ENCODE results near the gene COL11A1.
A peak's percentile ranks its signal among the peaks of the same experiment; 100 is the strongest.

DNA sequence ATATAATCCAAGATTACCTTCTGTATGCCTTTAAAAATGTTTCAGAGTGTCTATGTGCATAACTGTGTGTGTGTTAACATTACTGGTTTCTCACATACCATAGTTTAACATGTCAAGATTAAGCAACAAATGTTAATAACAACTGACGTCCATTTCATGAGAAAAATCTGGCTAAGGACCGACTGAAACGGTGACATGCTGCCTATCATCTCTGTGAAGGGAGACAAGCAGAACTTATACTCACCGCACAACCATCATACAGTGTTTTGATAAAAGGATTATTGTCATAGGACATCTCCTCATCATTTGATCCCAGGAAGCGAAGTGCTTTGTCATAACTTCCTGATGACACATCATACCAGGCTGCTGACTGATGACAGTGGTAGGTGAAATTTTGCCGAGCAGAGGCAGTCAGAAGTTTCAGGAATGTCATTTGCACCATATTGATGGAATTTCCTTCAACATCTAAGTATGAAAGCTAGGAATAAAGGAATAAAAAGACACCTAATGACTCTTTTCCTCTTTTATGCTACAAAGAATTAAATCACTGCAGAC lies 228.8 kb downstream of the COL11A1 start:
- no peak for TF ChIP-seq TAF1 (IDR thresholded peaks at IDR 0.05; ENCODE audit: borderline replicate concordance, low read depth, low read length)
- TF ChIP-seq, protein P1, sequence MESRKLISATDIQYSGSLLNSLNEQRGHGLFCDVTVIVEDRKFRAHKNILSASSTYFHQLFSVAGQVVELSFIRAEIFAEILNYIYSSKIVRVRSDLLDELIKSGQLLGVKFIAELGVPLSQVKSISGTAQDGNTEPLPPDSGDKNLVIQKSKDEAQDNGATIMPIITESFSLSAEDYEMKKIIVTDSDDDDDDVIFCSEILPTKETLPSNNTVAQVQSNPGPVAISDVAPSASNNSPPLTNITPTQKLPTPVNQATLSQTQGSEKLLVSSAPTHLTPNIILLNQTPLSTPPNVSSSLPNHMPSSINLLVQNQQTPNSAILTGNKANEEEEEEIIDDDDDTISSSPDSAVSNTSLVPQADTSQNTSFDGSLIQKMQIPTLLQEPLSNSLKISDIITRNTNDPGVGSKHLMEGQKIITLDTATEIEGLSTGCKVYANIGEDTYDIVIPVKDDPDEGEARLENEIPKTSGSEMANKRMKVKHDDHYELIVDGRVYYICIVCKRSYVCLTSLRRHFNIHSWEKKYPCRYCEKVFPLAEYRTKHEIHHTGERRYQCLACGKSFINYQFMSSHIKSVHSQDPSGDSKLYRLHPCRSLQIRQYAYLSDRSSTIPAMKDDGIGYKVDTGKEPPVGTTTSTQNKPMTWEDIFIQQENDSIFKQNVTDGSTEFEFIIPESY (IDR thresholded peaks at IDR 0.05; ENCODE audit: borderline replicate concordance, low read depth): no peak
- no peak for TF ChIP-seq RFX5 (IDR thresholded peaks at IDR 0.05; ENCODE audit: low read length)
- TF ChIP-seq RAD21 (IDR thresholded peaks at IDR 0.05; ENCODE audit: low read length): no peak
- TF ChIP-seq, protein P2, sequence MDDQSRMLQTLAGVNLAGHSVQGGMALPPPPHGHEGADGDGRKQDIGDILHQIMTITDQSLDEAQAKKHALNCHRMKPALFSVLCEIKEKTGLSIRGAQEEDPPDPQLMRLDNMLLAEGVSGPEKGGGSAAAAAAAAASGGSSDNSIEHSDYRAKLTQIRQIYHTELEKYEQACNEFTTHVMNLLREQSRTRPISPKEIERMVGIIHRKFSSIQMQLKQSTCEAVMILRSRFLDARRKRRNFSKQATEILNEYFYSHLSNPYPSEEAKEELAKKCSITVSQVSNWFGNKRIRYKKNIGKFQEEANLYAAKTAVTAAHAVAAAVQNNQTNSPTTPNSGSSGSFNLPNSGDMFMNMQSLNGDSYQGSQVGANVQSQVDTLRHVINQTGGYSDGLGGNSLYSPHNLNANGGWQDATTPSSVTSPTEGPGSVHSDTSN (IDR thresholded peaks at IDR 0.05): peak; percentile 93
- TF ChIP-seq, protein P3, sequence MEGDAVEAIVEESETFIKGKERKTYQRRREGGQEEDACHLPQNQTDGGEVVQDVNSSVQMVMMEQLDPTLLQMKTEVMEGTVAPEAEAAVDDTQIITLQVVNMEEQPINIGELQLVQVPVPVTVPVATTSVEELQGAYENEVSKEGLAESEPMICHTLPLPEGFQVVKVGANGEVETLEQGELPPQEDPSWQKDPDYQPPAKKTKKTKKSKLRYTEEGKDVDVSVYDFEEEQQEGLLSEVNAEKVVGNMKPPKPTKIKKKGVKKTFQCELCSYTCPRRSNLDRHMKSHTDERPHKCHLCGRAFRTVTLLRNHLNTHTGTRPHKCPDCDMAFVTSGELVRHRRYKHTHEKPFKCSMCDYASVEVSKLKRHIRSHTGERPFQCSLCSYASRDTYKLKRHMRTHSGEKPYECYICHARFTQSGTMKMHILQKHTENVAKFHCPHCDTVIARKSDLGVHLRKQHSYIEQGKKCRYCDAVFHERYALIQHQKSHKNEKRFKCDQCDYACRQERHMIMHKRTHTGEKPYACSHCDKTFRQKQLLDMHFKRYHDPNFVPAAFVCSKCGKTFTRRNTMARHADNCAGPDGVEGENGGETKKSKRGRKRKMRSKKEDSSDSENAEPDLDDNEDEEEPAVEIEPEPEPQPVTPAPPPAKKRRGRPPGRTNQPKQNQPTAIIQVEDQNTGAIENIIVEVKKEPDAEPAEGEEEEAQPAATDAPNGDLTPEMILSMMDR (IDR thresholded peaks at IDR 0.05): no peak
- TF ChIP-seq FOXM1 (IDR thresholded peaks at IDR 0.05; ENCODE audit: low read depth): no peak
- TF ChIP-seq, protein P4, sequence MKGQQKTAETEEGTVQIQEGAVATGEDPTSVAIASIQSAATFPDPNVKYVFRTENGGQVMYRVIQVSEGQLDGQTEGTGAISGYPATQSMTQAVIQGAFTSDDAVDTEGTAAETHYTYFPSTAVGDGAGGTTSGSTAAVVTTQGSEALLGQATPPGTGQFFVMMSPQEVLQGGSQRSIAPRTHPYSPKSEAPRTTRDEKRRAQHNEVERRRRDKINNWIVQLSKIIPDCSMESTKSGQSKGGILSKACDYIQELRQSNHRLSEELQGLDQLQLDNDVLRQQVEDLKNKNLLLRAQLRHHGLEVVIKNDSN (IDR thresholded peaks at IDR 0.05; ENCODE audit: borderline replicate concordance, low read depth): no peak
- peak; percentile 82 for TF ChIP-seq TCF12 (IDR thresholded peaks at IDR 0.05)
- peak; percentile 88 for TF ChIP-seq TEAD4 (IDR thresholded peaks at IDR 0.05; ENCODE audit: borderline replicate concordance, insufficient read depth)
- TF ChIP-seq GATA2 (CRISPR knock-in tag; IDR thresholded peaks at IDR 0.05): no peak
- TF ChIP-seq, protein P5, sequence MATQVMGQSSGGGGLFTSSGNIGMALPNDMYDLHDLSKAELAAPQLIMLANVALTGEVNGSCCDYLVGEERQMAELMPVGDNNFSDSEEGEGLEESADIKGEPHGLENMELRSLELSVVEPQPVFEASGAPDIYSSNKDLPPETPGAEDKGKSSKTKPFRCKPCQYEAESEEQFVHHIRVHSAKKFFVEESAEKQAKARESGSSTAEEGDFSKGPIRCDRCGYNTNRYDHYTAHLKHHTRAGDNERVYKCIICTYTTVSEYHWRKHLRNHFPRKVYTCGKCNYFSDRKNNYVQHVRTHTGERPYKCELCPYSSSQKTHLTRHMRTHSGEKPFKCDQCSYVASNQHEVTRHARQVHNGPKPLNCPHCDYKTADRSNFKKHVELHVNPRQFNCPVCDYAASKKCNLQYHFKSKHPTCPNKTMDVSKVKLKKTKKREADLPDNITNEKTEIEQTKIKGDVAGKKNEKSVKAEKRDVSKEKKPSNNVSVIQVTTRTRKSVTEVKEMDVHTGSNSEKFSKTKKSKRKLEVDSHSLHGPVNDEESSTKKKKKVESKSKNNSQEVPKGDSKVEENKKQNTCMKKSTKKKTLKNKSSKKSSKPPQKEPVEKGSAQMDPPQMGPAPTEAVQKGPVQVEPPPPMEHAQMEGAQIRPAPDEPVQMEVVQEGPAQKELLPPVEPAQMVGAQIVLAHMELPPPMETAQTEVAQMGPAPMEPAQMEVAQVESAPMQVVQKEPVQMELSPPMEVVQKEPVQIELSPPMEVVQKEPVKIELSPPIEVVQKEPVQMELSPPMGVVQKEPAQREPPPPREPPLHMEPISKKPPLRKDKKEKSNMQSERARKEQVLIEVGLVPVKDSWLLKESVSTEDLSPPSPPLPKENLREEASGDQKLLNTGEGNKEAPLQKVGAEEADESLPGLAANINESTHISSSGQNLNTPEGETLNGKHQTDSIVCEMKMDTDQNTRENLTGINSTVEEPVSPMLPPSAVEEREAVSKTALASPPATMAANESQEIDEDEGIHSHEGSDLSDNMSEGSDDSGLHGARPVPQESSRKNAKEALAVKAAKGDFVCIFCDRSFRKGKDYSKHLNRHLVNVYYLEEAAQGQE (IDR thresholded peaks at IDR 0.05; ENCODE audit: low read depth, low read length): 0 out of 2 replicates have a peak, but pooled peaks have one; percentile 23
- TF ChIP-seq MXI1 (IDR thresholded peaks at IDR 0.05; ENCODE audit: low read depth, low read length): no peak
- TF ChIP-seq EZH2phosphoT487 (IDR thresholded peaks at IDR 0.05; ENCODE audit: borderline replicate concordance, low read depth): no peak
